B cell (primary cell): Measurements from ENCODE around the gene LAMA2. TPM values are rescaled to one million over a fixed set of nuclear protein-coding genes. Genes with fewer than 3 reads are reported as not detected.

Source experiments
- ATAC-seq: fragments of 200-7000 bp; cut with Tn5 transposase; one replicate; pipeline ENCODE4 v1.10.0; 2021; ENCODE audit warnings: low read depth, mild to moderate bottlenecking, moderate number of reproducible peaks, moderate library complexity
- CTCF ChIA-PET: fragments of 350-600 bp; sonication (Branson Sonifier 250); formaldehyde crosslinking; loops from one replicate; lab custom pipeline; 2021; ENCODE audit warnings: antibody characterized with exemption, inconsistent platforms; lab: Charles Lee
- POLR2A ChIA-PET: fragments of 350-600 bp; sonication (Branson Sonifier 250); formaldehyde crosslinking; loops from one replicate; lab custom pipeline; 2021; ENCODE audit warnings: antibody characterized with exemption; lab: Charles Lee
- DNase-seq: peaks from one replicate; pipeline ENCODE4 v3.0.0; 2013
- H2AFZ ChIP-seq: 2 replicates; pipeline ENCODE4 v1.6.1; 2012; ENCODE audit warnings: mild to moderate bottlenecking, low read depth, low read length; ENCODE audit not compliant: insufficient read depth, poor library complexity, severe bottlenecking
- H3K27ac ChIP-seq, 2 donors: 1 replicate in 1 of 2; 2 replicates in 1 of 2; pipeline ENCODE4 v1.5.1; 2012 to 2013; ENCODE audit warnings: low read length in 2 of 2, mild to moderate bottlenecking in 2 of 2, moderate library complexity in 1 of 2
- H3K27me3 ChIP-seq, 4 experiments: fragments of 200-600 bp in 1 of 4; sonication (generic) in 1 of 4; replicated peaks in 1 of 4; 1 replicate in 2 of 4; 2 replicates in 2 of 4; pipeline versions ENCODE4 v1.6.1 to v1.7.0; 2013 to 2016; ENCODE audit warnings: low read length in 3 of 4, mild to moderate bottlenecking in 2 of 4, mixed read lengths in 1 of 4, moderate library complexity in 1 of 4; ENCODE audit not compliant: insufficient read depth in 4 of 4, control insufficient read depth in 3 of 4; ENCODE audit errors: control extremely low read depth in 1 of 4
- H3K36me3 ChIP-seq, 2 experiments: replicated peaks in 1 of 2; 1 replicate in 1 of 2; 2 replicates in 1 of 2; pipeline versions ENCODE4 v1.6.1 to v1.7.1; 2013; ENCODE audit warnings: low read length in 1 of 2; ENCODE audit not compliant: insufficient read depth in 2 of 2, control insufficient read depth in 1 of 2; ENCODE audit errors: control extremely low read depth in 1 of 2, extremely low read depth in 1 of 2
- H3K4me1 ChIP-seq, 2 donors: fragments of 200-600 bp in 1 of 2; sonication (generic) in 1 of 2; 1 replicate in 1 of 2; 2 replicates in 1 of 2; pipeline versions ENCODE4 v1.5.1 to v1.6.1; 2013 to 2017; ENCODE audit warnings: low read length in 2 of 2; ENCODE audit not compliant: control insufficient read depth in 2 of 2, insufficient read depth in 2 of 2
- H3K4me2 ChIP-seq: replicated peaks from 2 replicates; pipeline ENCODE3; 2012; ENCODE audit warnings: mild to moderate bottlenecking, low read depth, low read length; ENCODE audit not compliant: poor library complexity, severe bottlenecking
- H3K4me3 ChIP-seq, 5 experiments: fragments of 200-600 bp in 1 of 5; sonication (generic) in 1 of 5; 1 replicate in 3 of 5; 2 replicates in 2 of 5; pipeline versions ENCODE4 v1.5.1 to v1.7.0; 2011 to 2016; ENCODE audit warnings: low read length in 4 of 5, mild to moderate bottlenecking in 4 of 5, low read depth in 2 of 5, control low read depth in 1 of 5, moderate library complexity in 1 of 5; ENCODE audit not compliant: insufficient read depth in 1 of 5; ENCODE audit errors: control extremely low read depth in 1 of 5, extremely low read depth in 1 of 5
- H3K79me2 ChIP-seq: fragments of 200-600 bp; sonication (generic); one replicate; pipeline ENCODE4 v1.6.0; 2016; ENCODE audit warnings: low read length; ENCODE audit not compliant: control insufficient read depth, insufficient read depth
- H3K9ac ChIP-seq: fragments of 200-600 bp; sonication (generic); 2 replicates; pipeline ENCODE4 v1.6.1; 2017; ENCODE audit warnings: mild to moderate bottlenecking, low read length, moderate library complexity
- H3K9me3 ChIP-seq, 3 donors: one replicate each; pipeline versions ENCODE4 v1.6.1 to v1.7.1; 2013; ENCODE audit warnings: low read length in 2 of 3; ENCODE audit not compliant: control insufficient read depth in 2 of 3, insufficient read depth in 1 of 3; ENCODE audit errors: control extremely low read depth in 1 of 3
- H4K20me1 ChIP-seq: 2 replicates; pipeline ENCODE4 v1.6.0; 2012; ENCODE audit warnings: mild to moderate bottlenecking, low read length; ENCODE audit not compliant: insufficient read depth, control insufficient read depth, poor library complexity, severe bottlenecking
- H3K27ac Mint-ChIP-seq: one replicate; pipeline ENCODE4 v1.8.0; 2021; ENCODE audit warnings: mixed read lengths
- H3K27me3 Mint-ChIP-seq: one replicate; pipeline ENCODE4 v1.8.0; 2021; ENCODE audit warnings: mixed read lengths
- H3K4me1 Mint-ChIP-seq: one replicate; pipeline ENCODE4 v1.8.0; 2021; ENCODE audit warnings: mixed read lengths
- H3K4me3 Mint-ChIP-seq: one replicate; pipeline ENCODE4 v1.8.0; 2021; ENCODE audit warnings: mixed read lengths
- H3K9me3 Mint-ChIP-seq: one replicate; pipeline ENCODE4 v1.8.0; 2022; ENCODE audit warnings: mixed read lengths; ENCODE audit not compliant: insufficient read depth
- EZH2 ChIP-seq: IDR thresholded peaks from 2 replicates; pipeline ENCODE4 v1.6.1; 2012; ENCODE audit warnings: borderline replicate concordance, low read depth, mild to moderate bottlenecking, moderate library complexity, low read length; ENCODE audit not compliant: insufficient read depth, poor library complexity, severe bottlenecking
- WGBS: methylation state at CpG from one replicate; pipeline ENCODE4 v1.1.5; 2013; ENCODE audit warnings: missing lambda C conversion rate; ENCODE audit not compliant: insufficient coverage; 5-methylcytosine and 5-hydroxymethylcytosine counted together
- intact Hi-C: fragments of 100-400 bp; cut with micrococcal nuclease; formaldehyde crosslinking; loops from one replicate; pipeline ENCODE4 v1.10.0; 2022
- polyA plus RNA-seq: library from polyadenylated mRNA; depleted of rRNA; stranded (reverse); fragments of >200 nt; gene quantifications from 2 replicates; pipeline ENCODE4 v1.2.3, GENCODE V29; 2012
- total RNA-seq, 2 donors: library from RNA; stranded (reverse); fragments of 120-200 nt in 1 of 2; gene quantifications; 1 replicate in 1 of 2; 2 replicates in 1 of 2; pipeline versions ENCODE4 v1.2.3 to v1.2.4, GENCODE V29; 2013 to 2022
- TF ChIP-seq, protein P1 (sequence below): fragments of 200-600 bp; IDR thresholded peaks from one replicate; pipeline ENCODE4 v1.8.0; 2022; ENCODE audit warnings: antibody characterized with exemption, mild to moderate bottlenecking

The LAMA2 gene
- total and polyA plus RNA-seq, 2 donors (not counting 1 experiment from before 2014, with no cell fraction given): 0.16 TPM; not detected in 1

DNA sequence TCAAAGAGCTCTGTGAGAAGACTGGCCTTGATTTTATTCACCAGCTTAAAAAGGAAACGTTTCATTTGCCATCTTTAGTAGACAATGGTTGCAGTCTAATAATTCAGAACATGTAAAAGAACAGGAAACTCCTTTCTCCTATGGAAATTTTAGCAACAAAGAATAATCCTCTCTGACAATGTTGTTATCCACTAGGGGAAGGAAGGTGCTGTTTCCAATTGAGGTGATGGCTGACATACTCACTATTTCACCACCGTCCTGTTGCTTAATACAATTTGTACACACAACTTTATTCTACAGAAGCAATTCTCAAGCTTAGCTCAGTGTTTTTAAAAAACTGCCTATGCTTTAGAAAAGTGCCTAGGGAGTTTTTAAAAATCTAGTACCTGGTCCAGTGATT lies 634.4 kb downstream of the LAMA2 start:
- ATAC-seq (no peak), DNase-seq (no peak)
- no peaks in the 10 kb centered on the region for H4K20me1 ChIP-seq
- Mint-ChIP-seq H3K4me1 (no peaks in the 10 kb centered on the region), H3K4me3 (no peak overlapping the region), H3K27ac (no peak overlapping the region), H3K9me3 (no peaks in the 10 kb centered on the region), H3K27me3 (peaks cover 3% of the 10 kb centered on the region)
- H3K27ac ChIP-seq: no peak overlapping the region
- H3K4me3 ChIP-seq: no peak overlapping the region
- intact Hi-C loops: no loop called here
- CTCF ChIA-PET: interaction anchor here (1.2 to 2.5 kb wide), 2 partner anchors 18 to 61 kb away, joined by 3 to 11 read pairs; no protein-coding TSS in a partner anchor
- WGBS: no CpG with 5 or more reads among the region's 2 CpGs
- POLR2A ChIA-PET: no interaction called here
- H3K27me3 ChIP-seq: no peaks in the 10 kb centered on the region
- H3K9ac ChIP-seq: no peak overlapping the region
- H3K79me2 ChIP-seq: no peaks in the 10 kb centered on the region
- no peak overlapping the region for H3K4me2 ChIP-seq
- no peaks in the 10 kb centered on the region for H3K4me1 ChIP-seq
- no peak overlapping the region for H2AFZ ChIP-seq
- no peaks in the 10 kb centered on the region for H3K36me3 ChIP-seq
- TF ChIP-seq EZH2: no peak
- TF ChIP-seq, protein P1, sequence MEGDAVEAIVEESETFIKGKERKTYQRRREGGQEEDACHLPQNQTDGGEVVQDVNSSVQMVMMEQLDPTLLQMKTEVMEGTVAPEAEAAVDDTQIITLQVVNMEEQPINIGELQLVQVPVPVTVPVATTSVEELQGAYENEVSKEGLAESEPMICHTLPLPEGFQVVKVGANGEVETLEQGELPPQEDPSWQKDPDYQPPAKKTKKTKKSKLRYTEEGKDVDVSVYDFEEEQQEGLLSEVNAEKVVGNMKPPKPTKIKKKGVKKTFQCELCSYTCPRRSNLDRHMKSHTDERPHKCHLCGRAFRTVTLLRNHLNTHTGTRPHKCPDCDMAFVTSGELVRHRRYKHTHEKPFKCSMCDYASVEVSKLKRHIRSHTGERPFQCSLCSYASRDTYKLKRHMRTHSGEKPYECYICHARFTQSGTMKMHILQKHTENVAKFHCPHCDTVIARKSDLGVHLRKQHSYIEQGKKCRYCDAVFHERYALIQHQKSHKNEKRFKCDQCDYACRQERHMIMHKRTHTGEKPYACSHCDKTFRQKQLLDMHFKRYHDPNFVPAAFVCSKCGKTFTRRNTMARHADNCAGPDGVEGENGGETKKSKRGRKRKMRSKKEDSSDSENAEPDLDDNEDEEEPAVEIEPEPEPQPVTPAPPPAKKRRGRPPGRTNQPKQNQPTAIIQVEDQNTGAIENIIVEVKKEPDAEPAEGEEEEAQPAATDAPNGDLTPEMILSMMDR: no peak
- H3K9me3 ChIP-seq: no peaks in the 10 kb centered on the region

- ChIA-PET POLR2A (no interaction called here), CTCF (interaction anchor here (0.7 kb wide), 1 partner anchor 201 kb away, joined by 5 read pairs; no protein-coding TSS in a partner anchor)
- Histone ChIP-seq H3K27me3 (no peaks in the 10 kb centered on the region), H3K4me2 (no peak overlapping the region), H2AFZ (no peak overlapping the region), H3K4me1 (no peaks in the 10 kb centered on the region), H3K9ac (no peak overlapping the region), H3K36me3 (no peaks in the 10 kb centered on the region), H3K4me3 (no peak overlapping the region), H3K79me2 (no peaks in the 10 kb centered on the region), H3K9me3 (no peaks in the 10 kb centered on the region), H4K20me1 (no peaks in the 10 kb centered on the region), H3K27ac (no peak overlapping the region)
- no peak for ATAC-seq
- H3K4me3 Mint-ChIP-seq: no peak overlapping the region
- WGBS: 90% methylated on average over 2 of the region's 2 CpGs
- H3K27ac Mint-ChIP-seq: no peak overlapping the region
- no peaks in the 10 kb centered on the region for H3K9me3 Mint-ChIP-seq
- intact Hi-C loops: no loop called here
- TF ChIP-seq, protein P1: no peak
- TF ChIP-seq EZH2: no peak
- H3K27me3 Mint-ChIP-seq: peaks cover 3% of the 10 kb centered on the region
- H3K4me1 Mint-ChIP-seq: no peaks in the 10 kb centered on the region
- DNase-seq: no peak
These were observed 636.8 kb downstream of the LAMA2 start for GRCh38 chr6:129519750-129520149.
